ENCODE data around the gene RFXANK.

Gene RFXANK

GRCh38 chr19:19234220-19234816 is 42.3 kb downstream of the RFXANK start:
- no peak for DNase-seq

- no peak for DNase-seq
These were observed 44.1 kb downstream of the RFXANK start for GRCh38 chr19:19236173-19236572.

DNA sequence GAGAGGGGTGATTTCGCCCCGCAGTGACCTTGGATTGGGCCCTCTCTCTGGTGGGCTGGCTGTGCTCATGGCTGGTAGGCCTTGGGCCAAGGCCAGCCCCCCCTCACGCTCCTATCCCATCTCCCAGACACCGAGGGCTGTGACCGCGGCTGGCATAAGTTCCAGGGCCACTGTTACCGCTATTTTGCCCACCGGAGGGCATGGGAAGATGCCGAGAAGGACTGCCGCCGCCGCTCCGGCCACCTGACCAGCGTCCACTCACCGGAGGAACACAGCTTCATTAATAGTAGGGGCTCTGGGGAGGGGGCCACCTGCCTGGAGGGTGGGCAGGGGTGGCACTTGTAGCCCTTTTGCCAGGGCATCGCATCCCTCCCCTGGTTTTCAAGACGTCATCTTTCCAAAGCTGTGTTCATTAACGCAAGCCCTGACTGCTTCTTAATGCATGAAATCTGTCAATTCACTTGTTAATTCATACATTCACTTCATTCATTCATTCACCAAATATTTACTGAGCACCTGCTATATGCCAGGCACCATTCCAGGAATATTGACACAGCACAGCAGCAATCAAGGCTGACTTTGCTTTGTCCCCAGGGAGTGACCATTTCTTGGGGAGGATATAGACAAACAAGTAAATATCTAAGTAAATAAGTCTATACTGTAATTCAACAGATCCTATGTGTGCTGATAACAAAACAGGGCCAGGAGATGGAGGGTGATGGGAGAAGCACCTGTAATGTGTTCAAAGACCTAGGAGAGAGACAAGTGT is 46.3 kb downstream of the RFXANK start:
- DNase-seq = no peak

- no peak for DNase-seq
These were observed 47.6 kb downstream of the RFXANK start for GRCh38 chr19:19239675-19240074.

GRCh38 chr19:19240476-19240875 is 48.4 kb downstream of the RFXANK start:
- no peak for DNase-seq

- no peak for DNase-seq
These were observed 58.2 kb downstream of the RFXANK start for GRCh38 chr19:19250196-19250801.
